Prostate gland (tissue), 2 donors: ENCODE measurements around the gene SCLT1. TPM values are rescaled to one million over a fixed set of nuclear protein-coding genes. Genes with fewer than 3 reads are reported as not detected.

Source experiments
- DNase-seq: peaks from one replicate; pipeline ENCODE4 v3.0.0-alpha.2; 2019; ENCODE audit warnings: low spot score
- H3K27ac ChIP-seq, 2 donors: fragments of 200-600 bp; sonication (generic); 2 replicates each; pipeline ENCODE4 v1.5.1; 2017 to 2019
- H3K27me3 ChIP-seq: fragments of 200-600 bp; sonication (generic); replicated peaks from 2 replicates; pipeline ENCODE4 v1.5.1; 2019; ENCODE audit not compliant: insufficient read depth
- H3K36me3 ChIP-seq, 2 donors: fragments of 200-600 bp; sonication (generic); 1 replicate in 1 of 2; 2 replicates in 1 of 2; pipeline versions ENCODE4 v1.5.1 to v1.8.1; 2017 to 2019
- H3K4me1 ChIP-seq: fragments of 200-600 bp; sonication (generic); replicated peaks from 2 replicates; pipeline ENCODE4 v1.5.1; 2019
- H3K4me3 ChIP-seq, 2 donors: fragments of 200-600 bp; sonication (generic); 2 replicates each; pipeline ENCODE4 v1.5.1; 2017 to 2019
- H3K9me3 ChIP-seq: fragments of 200-600 bp; sonication (generic); 2 replicates; pipeline ENCODE4 v1.5.1; 2017
- POLR2A ChIP-seq: fragments of 450-650 bp; IDR thresholded peaks from one replicate; pipeline ENCODE4 v1.6.1; 2016; ENCODE audit warnings: antibody characterized with exemption, mild to moderate bottlenecking
- POLR2AphosphoS5 ChIP-seq: sonication (generic); formaldehyde crosslinking; IDR thresholded peaks from one replicate; pipeline ENCODE4 v1.6.1; 2017; ENCODE audit warnings: antibody characterized with exemption
- WGBS: methylation state at CpG from one replicate; pipeline ENCODE4 v1.1.5; 2018; 5-methylcytosine and 5-hydroxymethylcytosine counted together
- intact Hi-C: fragments of 100-400 bp; cut with DNase I; formaldehyde crosslinking; loops from one replicate; pipeline ENCODE4 v1.14.2; 2022
- total RNA-seq, 2 donors: library from RNA; depleted of rRNA; stranded (reverse); fragments of >200 nt; gene quantifications; one replicate each; pipeline ENCODE4 v1.1.0, GENCODE V29; 2016
- TF ChIP-seq, protein P1 (sequence below), 4 experiments: fragments of 200-600 bp in 2 of 4; fragments of 450-650 bp in 2 of 4; sonication (generic) in 2 of 4; IDR thresholded peaks; 1 replicate in 3 of 4; 2 replicates in 1 of 4; pipeline ENCODE4 v1.5.1; 2016 to 2019; ENCODE audit warnings: antibody characterized with exemption in 4 of 4, mild to moderate bottlenecking in 2 of 4, moderate library complexity in 2 of 4

SCLT1 gene
- total RNA-seq, 2 donors from 2014 or later, result 6.6 to 7.0 TPM

DNA sequence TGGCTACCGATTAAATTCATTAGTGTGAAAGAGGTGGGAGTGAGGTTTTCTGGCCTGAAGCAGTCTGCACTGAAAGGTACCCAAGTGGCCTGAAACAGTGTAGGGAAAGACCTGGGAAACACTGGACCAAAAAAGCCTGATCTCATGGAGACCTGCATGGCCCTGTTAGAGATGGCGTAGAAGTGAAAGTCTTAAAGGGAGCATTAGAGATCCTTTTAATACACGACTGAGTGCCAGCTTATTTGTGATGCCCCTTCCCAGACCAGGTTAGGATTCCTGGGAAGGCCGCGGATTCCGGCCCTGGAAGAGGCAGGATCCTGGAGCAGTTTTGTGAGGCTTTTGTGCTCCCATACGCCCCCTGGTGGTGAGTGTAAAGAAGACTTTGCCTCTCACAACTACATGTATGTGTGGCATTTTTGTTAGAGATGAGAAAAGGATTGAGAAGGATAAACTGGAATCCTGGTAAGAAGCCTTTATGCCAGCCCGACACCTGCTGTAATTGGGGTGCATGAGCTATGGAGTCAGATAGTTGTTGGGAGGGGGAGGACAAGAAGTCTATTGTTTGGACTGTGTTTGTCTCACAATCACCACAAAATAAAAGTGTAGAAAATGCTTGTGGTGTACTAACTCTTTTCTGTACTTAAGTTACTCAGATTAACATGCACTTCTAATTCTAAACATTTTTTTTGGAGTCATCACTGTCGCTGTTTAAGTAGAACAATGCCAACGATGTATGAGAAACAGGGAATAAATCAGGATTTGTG lies 229.8 kb downstream of the SCLT1 start:
- H3K36me3 ChIP-seq, result peaks cover 0 to 7% of the 10 kb centered on the region in 2 donors

DNA sequence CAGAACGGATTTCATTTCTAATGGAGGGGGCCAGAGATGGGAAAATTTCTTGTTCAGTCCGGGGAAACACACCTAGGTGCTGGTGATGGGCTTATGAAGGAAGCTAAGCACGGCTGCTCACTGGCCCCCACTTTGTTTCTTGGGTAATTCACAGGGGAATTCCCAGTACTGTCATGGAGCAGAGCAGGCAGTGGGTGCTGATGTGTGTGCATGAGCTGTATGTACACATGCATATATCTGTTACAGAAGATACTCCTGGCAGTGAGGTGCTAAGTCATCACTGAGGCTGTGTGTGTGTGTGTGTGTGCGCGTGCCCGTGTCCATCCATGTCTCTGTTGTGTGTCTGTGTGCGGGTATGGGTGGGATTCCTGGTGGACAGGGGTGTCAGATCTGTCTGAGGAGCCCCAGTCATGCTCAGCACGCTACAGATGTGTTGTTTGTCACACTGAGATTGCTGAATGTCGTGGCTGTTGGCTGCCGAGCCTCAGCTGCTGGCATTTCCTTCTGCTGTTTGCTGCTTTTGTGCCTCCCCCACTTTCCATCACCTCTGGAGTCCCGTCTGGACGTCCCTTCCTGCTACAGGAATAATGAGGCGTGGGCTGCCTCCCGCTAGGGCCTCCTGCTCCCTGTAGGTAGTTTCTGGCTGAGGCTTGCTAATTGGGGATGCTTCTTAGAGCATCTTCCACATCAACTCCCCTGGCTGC lies 230.6 kb downstream of the SCLT1 start:
- intact Hi-C loops, result loop anchor here (2.0 to 10.0 kb wide), 5 partner anchors 54 to 672 kb away; partner anchors contain the start of gene JADE1
- WGBS, result 81% methylated on average over 14 of the region's 14 CpGs
- no peaks in the 10 kb centered on the region for H3K9me3 ChIP-seq
- H3K27me3 ChIP-seq, result no peaks in the 10 kb centered on the region
- no peaks in the 10 kb centered on the region for H3K4me1 ChIP-seq
- H3K36me3 ChIP-seq, result peaks cover 1 to 7% of the 10 kb centered on the region in 2 donors
- no peak overlapping the region for H3K4me3 ChIP-seq
- no peak for DNase-seq
- H3K27ac ChIP-seq, result no peak overlapping the region
- TF ChIP-seq POLR2A, result no peak
- TF ChIP-seq, protein P1, sequence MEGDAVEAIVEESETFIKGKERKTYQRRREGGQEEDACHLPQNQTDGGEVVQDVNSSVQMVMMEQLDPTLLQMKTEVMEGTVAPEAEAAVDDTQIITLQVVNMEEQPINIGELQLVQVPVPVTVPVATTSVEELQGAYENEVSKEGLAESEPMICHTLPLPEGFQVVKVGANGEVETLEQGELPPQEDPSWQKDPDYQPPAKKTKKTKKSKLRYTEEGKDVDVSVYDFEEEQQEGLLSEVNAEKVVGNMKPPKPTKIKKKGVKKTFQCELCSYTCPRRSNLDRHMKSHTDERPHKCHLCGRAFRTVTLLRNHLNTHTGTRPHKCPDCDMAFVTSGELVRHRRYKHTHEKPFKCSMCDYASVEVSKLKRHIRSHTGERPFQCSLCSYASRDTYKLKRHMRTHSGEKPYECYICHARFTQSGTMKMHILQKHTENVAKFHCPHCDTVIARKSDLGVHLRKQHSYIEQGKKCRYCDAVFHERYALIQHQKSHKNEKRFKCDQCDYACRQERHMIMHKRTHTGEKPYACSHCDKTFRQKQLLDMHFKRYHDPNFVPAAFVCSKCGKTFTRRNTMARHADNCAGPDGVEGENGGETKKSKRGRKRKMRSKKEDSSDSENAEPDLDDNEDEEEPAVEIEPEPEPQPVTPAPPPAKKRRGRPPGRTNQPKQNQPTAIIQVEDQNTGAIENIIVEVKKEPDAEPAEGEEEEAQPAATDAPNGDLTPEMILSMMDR (IDR thresholded peaks at IDR 0.05), result no peak
- no peak for TF ChIP-seq POLR2AphosphoS5

More for the DNA sequence above, 229.8 kb downstream of the SCLT1 start:
- 44% methylated on average over 10 of the region's 10 CpGs for WGBS
- H3K27me3 ChIP-seq, result no peaks in the 10 kb centered on the region
- no peak overlapping the region for H3K27ac ChIP-seq
- peak; percentile 65 for DNase-seq
- no peak overlapping the region for H3K4me3 ChIP-seq
- intact Hi-C loops, result loop anchor here (2.0 to 10.0 kb wide), 5 partner anchors 55 to 673 kb away; partner anchors contain the start of gene JADE1
- no peaks in the 10 kb centered on the region for H3K9me3 ChIP-seq
- no peaks in the 10 kb centered on the region for H3K4me1 ChIP-seq
- no peak for TF ChIP-seq POLR2A
- TF ChIP-seq, protein P1 (IDR thresholded peaks at IDR 0.05), result peak; percentile 82 to 99 (median 86)
- peak; percentile 60 for TF ChIP-seq POLR2AphosphoS5

DNA sequence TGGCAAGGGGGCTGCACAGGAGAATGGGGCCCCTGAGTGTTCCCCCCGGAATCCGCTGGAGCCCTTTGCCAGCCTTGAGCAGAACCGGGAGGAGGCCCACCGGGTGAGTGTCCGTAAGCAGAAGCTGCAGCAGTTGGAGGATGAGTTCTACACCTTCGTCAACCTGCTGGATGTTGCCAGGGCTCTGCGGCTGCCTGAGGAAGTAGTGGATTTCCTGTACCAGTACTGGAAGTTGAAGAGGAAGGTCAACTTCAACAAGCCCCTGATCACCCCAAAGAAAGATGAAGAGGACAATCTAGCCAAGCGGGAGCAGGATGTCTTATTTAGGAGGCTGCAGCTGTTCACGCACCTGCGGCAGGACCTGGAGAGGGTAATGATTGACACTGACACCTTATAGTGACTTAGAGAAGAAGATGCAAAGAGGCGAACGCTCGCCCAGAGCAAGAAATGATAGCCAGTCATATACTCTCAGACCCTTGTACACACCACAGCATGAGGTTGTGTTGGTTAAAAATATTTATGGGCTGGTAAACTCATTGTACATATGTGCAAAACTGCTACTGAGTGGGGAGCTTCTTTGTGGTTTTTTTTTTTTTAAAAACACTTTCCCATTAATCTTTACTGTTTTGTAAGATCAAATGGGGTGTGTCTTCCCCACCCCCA lies 231.4 kb downstream of the SCLT1 start:
- Histone ChIP-seq H3K27me3 (no peaks in the 10 kb centered on the region), H3K36me3 (peaks cover 7% of the 10 kb centered on the region in 2 donors), H3K4me3 (no peak overlapping the region), H3K27ac (no peak overlapping the region), H3K4me1 (no peaks in the 10 kb centered on the region), H3K9me3 (no peaks in the 10 kb centered on the region)
- TF ChIP-seq, protein P1 (IDR thresholded peaks at IDR 0.05), result no peak
- TF ChIP-seq POLR2AphosphoS5 (no peak), POLR2A (no peak)
- DNase-seq, result no peak
- intact Hi-C loops, result loop anchor here (2.0 to 10.0 kb wide), 5 partner anchors 53 to 671 kb away; partner anchors contain the start of gene JADE1
- 90% methylated on average over 13 of the region's 13 CpGs for WGBS

DNA sequence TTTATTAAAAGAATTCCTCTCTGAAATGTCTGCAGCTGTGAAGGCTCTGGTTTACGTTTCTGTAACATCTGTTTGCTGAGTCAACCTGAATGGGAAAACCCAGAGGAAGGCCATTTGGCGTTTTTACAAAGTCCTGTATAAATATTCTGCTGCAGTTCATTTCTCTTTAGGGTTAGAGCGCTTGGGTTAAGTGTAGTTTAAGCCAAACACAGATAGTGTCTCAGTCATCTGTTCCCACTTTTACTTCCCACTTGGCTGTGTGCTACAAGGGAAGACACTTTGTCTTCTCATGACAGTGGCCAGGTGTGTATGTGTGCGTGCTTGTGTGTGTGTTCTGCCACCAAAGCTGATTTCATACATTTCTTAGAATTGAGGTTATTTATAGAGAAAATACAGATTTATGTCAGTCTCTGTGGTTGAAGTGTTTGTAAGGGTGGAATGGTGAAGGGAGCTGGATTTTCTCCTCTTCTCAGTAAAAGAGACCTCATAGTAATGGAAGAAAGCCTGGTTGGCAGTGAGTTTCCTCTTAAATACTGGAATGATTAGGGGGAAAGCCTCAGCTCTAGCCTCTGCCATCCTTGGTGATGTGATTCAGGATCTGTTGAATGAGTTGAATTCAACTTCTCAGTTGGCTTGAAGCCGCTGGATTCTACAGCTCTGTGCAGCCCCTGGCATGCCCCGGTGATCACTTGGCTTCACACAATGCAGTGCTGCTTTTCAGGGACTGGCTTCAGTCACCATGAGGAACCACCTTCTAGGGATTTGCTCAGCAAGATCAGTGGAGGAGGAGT lies 233.3 kb downstream of the SCLT1 start:
- Histone ChIP-seq H3K27ac (no peak overlapping the region), H3K4me3 (no peak overlapping the region), H3K36me3 (peaks cover 7 to 12% of the 10 kb centered on the region in 2 donors), H3K27me3 (no peaks in the 10 kb centered on the region), H3K4me1 (no peaks in the 10 kb centered on the region), H3K9me3 (no peaks in the 10 kb centered on the region)
- intact Hi-C loops, result loop anchor here (5.0 to 10.0 kb wide), 2 partner anchors 403 to 475 kb away; no protein-coding TSS in a partner anchor
- 64% methylated on average over 6 of the region's 6 CpGs for WGBS
- TF ChIP-seq, protein P1 (IDR thresholded peaks at IDR 0.05), result no peak
- TF ChIP-seq POLR2AphosphoS5, result no peak
- no peak for TF ChIP-seq POLR2A
- DNase-seq, result no peak
